Measurements from ENCODE around the gene KCNN3. TPM values are rescaled to one million over a fixed set of nuclear protein-coding genes. Genes with fewer than 3 reads are reported as not detected.

Gene KCNN3
- total and polyA plus RNA-seq, 2 of the 13 experiments (the other 11 are each of a cell fraction or from before 2014, with no cell fraction given): not detected

GRCh38 chr1:154813846-154814505 is 56.1 kb downstream of the KCNN3 start (continued):
- 0 out of 2 replicates have a peak, but pooled peaks have one; percentile 2 for TF ChIP-seq CTCF (CRISPR knock-in tag; IDR thresholded peaks at IDR 0.05)

- whole genome bisulfite sequencing (ENCODE audit: low lambda C conversion rate): 13% methylated on average over 17 of the region's 18 CpGs
- no peak overlapping the region for H3K9ac ChIP-seq (ENCODE audit: insufficient read depth, low read depth, low read length)
- H3K4me2 ChIP-seq (ENCODE audit: low read depth, low read length): peak overlapping the region; percentile 41; the same call in 1 of the 2 replicates
- BruUV-seq (replicated peaks): no TSS peak
- H4K20me1 ChIP-seq (ENCODE audit: insufficient read depth, low read length): no peaks in the 10 kb centered on the region
- TF ChIP-seq ADNP (CRISPR knock-in tag; IDR thresholded peaks at IDR 0.05): no peak
- no peak for TF ChIP-seq ZBTB37 (CRISPR knock-in tag; IDR thresholded peaks at IDR 0.05)
- peak; percentile 41; the same call in 1 of the 2 replicates for TF ChIP-seq TBX2 (CRISPR knock-in tag; IDR thresholded peaks at IDR 0.05; ENCODE audit: borderline replicate concordance)
- 0 out of 2 replicates have a peak, but pooled peaks have one; percentile 10 for TF ChIP-seq SALL1 (CRISPR knock-in tag; IDR thresholded peaks at IDR 0.05)
- TF ChIP-seq ZSCAN12 (CRISPR knock-in tag; IDR thresholded peaks at IDR 0.05): no peak
- TF ChIP-seq ETS1 (CRISPR knock-in tag; IDR thresholded peaks at IDR 0.05): no peak
- no peak for TF ChIP-seq RORA (CRISPR knock-in tag; IDR thresholded peaks at IDR 0.05)
- TF ChIP-seq CTCF (CRISPR knock-in tag; IDR thresholded peaks at IDR 0.05): 0 out of 2 replicates have a peak, but pooled peaks have one; percentile 3
- no peak overlapping the region for H2AFZ ChIP-seq (ENCODE audit: low read length)
- intact Hi-C loops (cut with micrococcal nuclease; ENCODE audit: unreplicated experiment): no loop called here
- ChIA-PET POLR2A (no interaction called here), CTCF (ENCODE audit: low intra/inter-chr PET ratio, low total read pairs) (no interaction called here)
- H3K4me1 ChIP-seq (ENCODE audit: insufficient read depth, low read length): peaks cover 9% of the 10 kb centered on the region
- no peak overlapping the region for H3K27ac ChIP-seq (ENCODE audit: extremely low read length, insufficient read depth, low read length)
- no peak for FAIRE-seq
- ATAC-seq: peak; percentile 30; the same call in 1 of the 3 replicates
- no peak for DNase-seq (ENCODE audit: low spot score)
- no peaks in the 10 kb centered on the region for H3K36me3 ChIP-seq (replicated peaks in 1 of 2; ENCODE audit: control insufficient read depth in 1 of 2, insufficient read depth in 2 of 2, low read length in 2 of 2)
- H3K9me3 ChIP-seq (ENCODE audit: low read length): no peaks in the 10 kb centered on the region
- H3K79me2 ChIP-seq (ENCODE audit: insufficient read depth, low read length): no peaks in the 10 kb centered on the region
- peaks cover 8 to 77% of the 10 kb centered on the region in 2 experiments; a peak in 4 of 5 replicates for H3K27me3 ChIP-seq (ENCODE audit: control insufficient read depth in 1 of 2, insufficient read depth in 2 of 2, low read length in 2 of 2)
- no peak overlapping the region for H3K4me3 ChIP-seq (replicated peaks in 1 of 3; ENCODE audit: insufficient read depth in 1 of 3, low read depth in 2 of 3, low read length in 3 of 3)
- in situ Hi-C loops (cut with HindIII; ENCODE audit: extremely low pct_ligation_motif_present, low pct_unique_long_range_greater_than_20kb): no loop called here
Observed at GRCh38 chr1:154813300-154813816, 56.7 kb downstream of the KCNN3 start.

All from HepG2 (cell line).